Stomach (tissue), 4 donors: ENCODE results near the gene KDM2B.

Source experiments
- POLR2A ChIP-seq, 4 donors: fragments of 450-650 bp; IDR thresholded peaks; one replicate each; pipeline ENCODE4 v1.6.1; 2016; ENCODE audit warnings: antibody characterized with exemption in 4 of 4, control low read depth in 2 of 4, mild to moderate bottlenecking in 1 of 4, moderate library complexity in 1 of 4
- POLR2AphosphoS5 ChIP-seq, 3 donors: sonication (generic); formaldehyde crosslinking; IDR thresholded peaks; one replicate each; pipeline ENCODE4 v1.6.1; 2016; ENCODE audit warnings: antibody characterized with exemption in 3 of 3
- TF ChIP-seq, protein P1 (sequence below), 7 experiments: fragments of 450-650 bp in 4 of 7; fragments of 200-600 bp in 3 of 7; sonication (generic) in 3 of 7; IDR thresholded peaks; one replicate each; pipeline ENCODE4 v1.5.1; 2016 to 2019; ENCODE audit warnings: antibody characterized with exemption in 7 of 7, control low read depth in 2 of 7, mild to moderate bottlenecking in 1 of 7

DNA sequence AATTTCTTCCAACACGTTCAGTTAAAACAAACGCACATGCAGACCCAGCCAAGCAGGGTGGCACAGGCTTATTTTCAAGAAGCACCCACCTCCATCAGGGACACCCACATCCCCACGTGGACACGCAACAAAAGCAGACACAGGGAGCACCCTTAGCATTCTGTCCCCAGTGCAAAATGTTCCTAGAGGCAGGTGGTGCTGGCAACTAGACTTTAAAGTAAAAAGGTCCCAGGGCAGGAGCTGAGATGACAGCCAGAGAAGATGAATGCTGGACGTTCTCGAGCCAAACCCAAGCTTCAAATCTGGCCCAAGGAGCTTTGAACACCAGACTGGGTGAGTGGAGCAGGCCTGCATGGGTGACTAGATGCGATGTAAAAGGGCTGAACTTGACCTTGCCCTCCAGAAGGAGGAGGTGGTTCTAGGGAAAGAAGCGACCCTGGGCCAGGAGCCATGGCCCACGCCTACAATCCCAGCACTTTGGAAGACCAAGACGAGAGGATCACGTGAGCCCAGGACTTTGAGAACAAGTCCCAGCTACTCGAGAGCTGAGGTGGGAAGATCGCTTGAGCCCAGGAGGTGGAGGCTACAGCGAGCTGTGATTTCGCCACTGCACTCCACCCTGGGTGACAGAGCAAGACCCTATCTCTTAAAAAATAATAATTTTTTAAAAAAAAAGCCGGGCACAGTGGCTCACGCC, 47.3 kb downstream of the KDM2B start:
- TF ChIP-seq, protein P1, sequence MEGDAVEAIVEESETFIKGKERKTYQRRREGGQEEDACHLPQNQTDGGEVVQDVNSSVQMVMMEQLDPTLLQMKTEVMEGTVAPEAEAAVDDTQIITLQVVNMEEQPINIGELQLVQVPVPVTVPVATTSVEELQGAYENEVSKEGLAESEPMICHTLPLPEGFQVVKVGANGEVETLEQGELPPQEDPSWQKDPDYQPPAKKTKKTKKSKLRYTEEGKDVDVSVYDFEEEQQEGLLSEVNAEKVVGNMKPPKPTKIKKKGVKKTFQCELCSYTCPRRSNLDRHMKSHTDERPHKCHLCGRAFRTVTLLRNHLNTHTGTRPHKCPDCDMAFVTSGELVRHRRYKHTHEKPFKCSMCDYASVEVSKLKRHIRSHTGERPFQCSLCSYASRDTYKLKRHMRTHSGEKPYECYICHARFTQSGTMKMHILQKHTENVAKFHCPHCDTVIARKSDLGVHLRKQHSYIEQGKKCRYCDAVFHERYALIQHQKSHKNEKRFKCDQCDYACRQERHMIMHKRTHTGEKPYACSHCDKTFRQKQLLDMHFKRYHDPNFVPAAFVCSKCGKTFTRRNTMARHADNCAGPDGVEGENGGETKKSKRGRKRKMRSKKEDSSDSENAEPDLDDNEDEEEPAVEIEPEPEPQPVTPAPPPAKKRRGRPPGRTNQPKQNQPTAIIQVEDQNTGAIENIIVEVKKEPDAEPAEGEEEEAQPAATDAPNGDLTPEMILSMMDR (IDR thresholded peaks at IDR 0.05) = no peak
- TF ChIP-seq POLR2A (IDR thresholded peaks at IDR 0.05) (no peak), POLR2AphosphoS5 (IDR thresholded peaks at IDR 0.05) (no peak)
